ENCODE data around the gene MIX23.

DNA sequence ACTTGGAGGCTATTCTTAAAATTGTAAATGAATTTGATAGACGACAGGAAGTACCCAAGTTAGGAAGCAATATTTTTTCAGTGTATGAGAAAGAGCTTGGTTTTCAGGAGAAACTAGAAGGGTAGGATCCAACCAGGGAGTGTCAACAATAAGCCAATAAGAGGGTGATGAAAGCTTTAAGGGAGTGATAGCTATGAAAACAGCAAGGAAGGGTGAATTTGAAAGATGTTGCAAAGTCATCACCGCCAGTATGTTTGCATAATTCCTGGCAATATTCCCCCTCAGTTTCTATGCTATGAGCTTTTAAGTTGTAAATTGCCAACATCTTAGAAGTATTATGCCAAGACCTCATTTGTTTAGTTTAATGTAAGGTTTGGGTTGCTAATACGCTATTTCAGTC, 69.8 kb downstream of the MIX23 start:
- TF ChIP-seq POLR2A (IDR thresholded peaks at IDR 0.05) (no peak), CTCF (IDR thresholded peaks at IDR 0.05) (no peak)
